ENCODE data around the gene IP6K3. TPM values are rescaled to one million over a fixed set of nuclear protein-coding genes. Genes with fewer than 3 reads are reported as not detected.

Gene IP6K3
- total RNA-seq, 1 experiment from 2014 or later, result not detected

DNA sequence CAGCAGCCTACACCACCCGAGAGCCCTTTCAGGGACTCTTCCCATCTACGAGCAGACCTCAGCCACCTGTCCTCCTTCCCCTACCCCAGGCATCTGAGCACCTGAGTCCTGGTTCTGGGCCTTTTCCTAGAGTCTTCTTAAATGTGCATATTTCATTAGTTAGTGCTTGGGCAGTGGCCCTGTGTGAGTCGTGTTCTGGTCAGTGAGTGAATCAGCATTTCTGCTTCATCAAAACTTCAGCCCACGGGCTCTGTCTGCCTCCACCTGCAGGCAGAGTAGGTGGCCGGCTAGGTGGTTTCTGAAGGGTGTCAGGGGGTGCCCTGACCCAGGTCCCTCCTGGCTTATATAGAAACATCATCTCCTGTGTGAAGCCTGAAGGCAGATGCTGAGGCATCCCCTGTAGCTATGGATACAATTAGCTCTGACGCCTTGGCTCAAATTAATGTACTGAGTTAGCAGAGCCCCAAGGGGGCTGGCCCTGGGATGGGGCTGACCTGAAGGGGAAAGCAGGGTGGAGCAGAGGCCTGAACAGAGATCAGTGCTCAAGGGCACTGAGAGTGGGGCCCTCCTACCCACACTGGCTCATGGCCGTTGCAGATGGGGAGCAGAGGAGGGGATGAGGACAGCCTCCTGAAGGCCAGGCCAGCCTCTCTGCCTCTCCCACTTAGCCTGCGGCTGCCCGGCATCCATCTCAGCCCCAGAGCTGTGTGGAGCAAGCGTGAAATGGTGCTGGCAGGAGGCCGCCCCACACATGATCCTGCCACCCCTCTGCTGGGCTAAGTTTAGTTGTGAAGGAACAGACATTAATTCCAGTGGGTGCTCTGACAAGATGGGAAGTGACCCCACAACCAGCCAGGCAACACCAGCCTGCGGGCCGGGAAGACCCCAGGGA, 13.6 kb downstream of the IP6K3 start:
- no peak for DNase-seq (ENCODE audit: low read depth, low spot score)
- Histone ChIP-seq H3K4me3 (ENCODE audit: low read depth in 2 of 2, low read length in 2 of 2) (no peak overlapping the region), H3K9me3 (ENCODE audit: control insufficient read depth, insufficient read depth, low read depth, low read length) (no peaks in the 10 kb centered on the region), H3K27me3 (ENCODE audit: control insufficient read depth, insufficient read depth, low read length) (no peaks in the 10 kb centered on the region), H3K27ac (ENCODE audit: low read length) (no peak overlapping the region), H3K4me1 (ENCODE audit: control insufficient read depth, insufficient read depth, low read length) (no peaks in the 10 kb centered on the region), H3K36me3 (ENCODE audit: control insufficient read depth, insufficient read depth, low read length) (no peaks in the 10 kb centered on the region)
- intact Hi-C loops (cut with micrococcal nuclease; ENCODE audit: unreplicated experiment) (no loop called here), in situ Hi-C loops (cut with HindIII; ENCODE audit: low pct_unique_long_range_greater_than_20kb, low sequenced_read_pairs) (no loop called here)
- no TSS peak for BruUV-seq (replicated peaks)
- TF ChIP-seq, protein P1, sequence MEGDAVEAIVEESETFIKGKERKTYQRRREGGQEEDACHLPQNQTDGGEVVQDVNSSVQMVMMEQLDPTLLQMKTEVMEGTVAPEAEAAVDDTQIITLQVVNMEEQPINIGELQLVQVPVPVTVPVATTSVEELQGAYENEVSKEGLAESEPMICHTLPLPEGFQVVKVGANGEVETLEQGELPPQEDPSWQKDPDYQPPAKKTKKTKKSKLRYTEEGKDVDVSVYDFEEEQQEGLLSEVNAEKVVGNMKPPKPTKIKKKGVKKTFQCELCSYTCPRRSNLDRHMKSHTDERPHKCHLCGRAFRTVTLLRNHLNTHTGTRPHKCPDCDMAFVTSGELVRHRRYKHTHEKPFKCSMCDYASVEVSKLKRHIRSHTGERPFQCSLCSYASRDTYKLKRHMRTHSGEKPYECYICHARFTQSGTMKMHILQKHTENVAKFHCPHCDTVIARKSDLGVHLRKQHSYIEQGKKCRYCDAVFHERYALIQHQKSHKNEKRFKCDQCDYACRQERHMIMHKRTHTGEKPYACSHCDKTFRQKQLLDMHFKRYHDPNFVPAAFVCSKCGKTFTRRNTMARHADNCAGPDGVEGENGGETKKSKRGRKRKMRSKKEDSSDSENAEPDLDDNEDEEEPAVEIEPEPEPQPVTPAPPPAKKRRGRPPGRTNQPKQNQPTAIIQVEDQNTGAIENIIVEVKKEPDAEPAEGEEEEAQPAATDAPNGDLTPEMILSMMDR (IDR thresholded peaks at IDR 0.05), result no peak
- TF ChIP-seq, protein P2, sequence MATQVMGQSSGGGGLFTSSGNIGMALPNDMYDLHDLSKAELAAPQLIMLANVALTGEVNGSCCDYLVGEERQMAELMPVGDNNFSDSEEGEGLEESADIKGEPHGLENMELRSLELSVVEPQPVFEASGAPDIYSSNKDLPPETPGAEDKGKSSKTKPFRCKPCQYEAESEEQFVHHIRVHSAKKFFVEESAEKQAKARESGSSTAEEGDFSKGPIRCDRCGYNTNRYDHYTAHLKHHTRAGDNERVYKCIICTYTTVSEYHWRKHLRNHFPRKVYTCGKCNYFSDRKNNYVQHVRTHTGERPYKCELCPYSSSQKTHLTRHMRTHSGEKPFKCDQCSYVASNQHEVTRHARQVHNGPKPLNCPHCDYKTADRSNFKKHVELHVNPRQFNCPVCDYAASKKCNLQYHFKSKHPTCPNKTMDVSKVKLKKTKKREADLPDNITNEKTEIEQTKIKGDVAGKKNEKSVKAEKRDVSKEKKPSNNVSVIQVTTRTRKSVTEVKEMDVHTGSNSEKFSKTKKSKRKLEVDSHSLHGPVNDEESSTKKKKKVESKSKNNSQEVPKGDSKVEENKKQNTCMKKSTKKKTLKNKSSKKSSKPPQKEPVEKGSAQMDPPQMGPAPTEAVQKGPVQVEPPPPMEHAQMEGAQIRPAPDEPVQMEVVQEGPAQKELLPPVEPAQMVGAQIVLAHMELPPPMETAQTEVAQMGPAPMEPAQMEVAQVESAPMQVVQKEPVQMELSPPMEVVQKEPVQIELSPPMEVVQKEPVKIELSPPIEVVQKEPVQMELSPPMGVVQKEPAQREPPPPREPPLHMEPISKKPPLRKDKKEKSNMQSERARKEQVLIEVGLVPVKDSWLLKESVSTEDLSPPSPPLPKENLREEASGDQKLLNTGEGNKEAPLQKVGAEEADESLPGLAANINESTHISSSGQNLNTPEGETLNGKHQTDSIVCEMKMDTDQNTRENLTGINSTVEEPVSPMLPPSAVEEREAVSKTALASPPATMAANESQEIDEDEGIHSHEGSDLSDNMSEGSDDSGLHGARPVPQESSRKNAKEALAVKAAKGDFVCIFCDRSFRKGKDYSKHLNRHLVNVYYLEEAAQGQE (IDR thresholded peaks at IDR 0.05; ENCODE audit: insufficient read depth in 1 of 2, low read depth in 2 of 2, low read length in 1 of 2), result no peak
- ATAC-seq, result no peak
- ChIA-PET POLR2A (no interaction called here), CTCF (no interaction called here)

- in situ Hi-C loops (cut with HindIII; ENCODE audit: low pct_unique_long_range_greater_than_20kb, low sequenced_read_pairs), result no loop called here
- ChIA-PET POLR2A (no interaction called here), CTCF (no interaction called here)
- TF ChIP-seq TCF7L2 (IDR thresholded peaks at IDR 0.05; ENCODE audit: low read depth, low read length) (no peak), POLR2AphosphoS5 (IDR thresholded peaks at IDR 0.05; ENCODE audit: low read depth, low read length) (no peak), SIN3A (IDR thresholded peaks at IDR 0.05; ENCODE audit: borderline replicate concordance, insufficient read depth, low read depth, low read length) (no peak)
- TF ChIP-seq, protein P2 (IDR thresholded peaks at IDR 0.05; ENCODE audit: insufficient read depth in 1 of 2, low read depth in 2 of 2, low read length in 1 of 2), result no peak
- TF ChIP-seq, protein P1 (IDR thresholded peaks at IDR 0.05), result no peak
- ATAC-seq, result no peak
- no peaks in the 10 kb centered on the region for H3K36me3 ChIP-seq (ENCODE audit: control insufficient read depth, insufficient read depth, low read length)
- no peaks in the 10 kb centered on the region for H3K9me3 ChIP-seq (ENCODE audit: control insufficient read depth, insufficient read depth, low read depth, low read length)
- no peak for DNase-seq (ENCODE audit: low read depth, low spot score)
- intact Hi-C loops (cut with micrococcal nuclease; ENCODE audit: unreplicated experiment), result no loop called here
- no peak overlapping the region for H3K27ac ChIP-seq (ENCODE audit: low read length)
- no TSS peak for BruUV-seq (replicated peaks)
- no peak overlapping the region for H3K4me3 ChIP-seq (ENCODE audit: low read depth in 2 of 2, low read length in 2 of 2)
- H3K27me3 ChIP-seq (ENCODE audit: control insufficient read depth, insufficient read depth, low read length), result no peaks in the 10 kb centered on the region
- H3K4me1 ChIP-seq (ENCODE audit: control insufficient read depth, insufficient read depth, low read length), result no peaks in the 10 kb centered on the region
These were observed 14.3 kb downstream of the IP6K3 start for GRCh38 chr6:33732385-33732784.

Data from Panc1 (cell line).